ENCODE measurements around the gene CRLF1. TPM values are rescaled to one million over a fixed set of nuclear protein-coding genes. Genes with fewer than 3 reads are reported as not detected.

The CRLF1 gene
- total and polyA plus RNA-seq, 10 of the 15 experiments (the other 5 are each of a cell fraction or from before 2014, with no cell fraction given): 0.10 to 1.2 (median 0.49) TPM; not detected in 4

- TF ChIP-seq SUZ12 (IDR thresholded peaks at IDR 0.05; ENCODE audit: unreplicated experiment) (no peak), HDAC2 (IDR thresholded peaks at IDR 0.05) (no peak), CBX5 (IDR thresholded peaks at IDR 0.05; ENCODE audit: low read depth) (no peak), TBL1XR1 (IDR thresholded peaks at IDR 0.05; ENCODE audit: low read depth, low read length) (no peak), EGR1 (IDR thresholded peaks at IDR 0.05; ENCODE audit: borderline replicate concordance in 1 of 2, low read depth in 2 of 2, low read length in 2 of 2) (peak in 1 of 2 experiments; percentile 88; a peak in 2 of 3 replicates), NR2F1 (conservative IDR thresholded peaks at IDR 0.05) (no peak; the same call in 1 of the 2 replicates), SREBF2 (IDR thresholded peaks at IDR 0.05; ENCODE audit: low read length) (no peak), HSF1 (IDR thresholded peaks at IDR 0.05; ENCODE audit: low read depth, low read length) (no peak), HDGF (IDR thresholded peaks at IDR 0.05) (peak; percentile 45; the same call in 1 of the 2 replicates), USF2 (IDR thresholded peaks at IDR 0.05; ENCODE audit: borderline replicate concordance, low read depth, low read length) (no peak), SKIL (IDR thresholded peaks at IDR 0.05; ENCODE audit: low read depth, poor library complexity, severe bottlenecking) (no peak), NFXL1 (IDR thresholded peaks at IDR 0.05; ENCODE audit: borderline replicate concordance) (no peak), RELB (IDR thresholded peaks at IDR 0.05; ENCODE audit: low read depth) (no peak), EP300 (IDR thresholded peaks at IDR 0.05; ENCODE audit: borderline replicate concordance in 1 of 2, control insufficient read depth in 1 of 2, low read depth in 2 of 2, low read length in 2 of 2) (no peak), PML (IDR thresholded peaks at IDR 0.05; ENCODE audit: low read length) (no peak), SUPT20H (IDR thresholded peaks at IDR 0.05; ENCODE audit: borderline replicate concordance, control insufficient read depth, low read depth, low read length) (no peak), POLR2AphosphoS5 (IDR thresholded peaks at IDR 0.05; ENCODE audit: low read length) (no peak)
- TF ChIP-seq, protein P1, sequence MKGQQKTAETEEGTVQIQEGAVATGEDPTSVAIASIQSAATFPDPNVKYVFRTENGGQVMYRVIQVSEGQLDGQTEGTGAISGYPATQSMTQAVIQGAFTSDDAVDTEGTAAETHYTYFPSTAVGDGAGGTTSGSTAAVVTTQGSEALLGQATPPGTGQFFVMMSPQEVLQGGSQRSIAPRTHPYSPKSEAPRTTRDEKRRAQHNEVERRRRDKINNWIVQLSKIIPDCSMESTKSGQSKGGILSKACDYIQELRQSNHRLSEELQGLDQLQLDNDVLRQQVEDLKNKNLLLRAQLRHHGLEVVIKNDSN (IDR thresholded peaks at IDR 0.05; ENCODE audit: borderline replicate concordance, extremely low read length, insufficient read depth, low read depth, low read length): no peak
Measured at GRCh38 chr19:18594096-18594823, 12.3 kb downstream of the CRLF1 start (continued).
